Measurements from ENCODE around the gene SLC38A3. TPM values are rescaled to one million over a fixed set of nuclear protein-coding genes. Genes with fewer than 3 reads are reported as not detected.
"Not testable (repeated sequence)": the region's sequence is repeated elsewhere in the genome, so short reads cannot be mapped to it uniquely, and the experiment has no call there.

SLC38A3 gene
- total RNA-seq, 1 donor from 2014 or later, result 9.1 TPM

DNA sequence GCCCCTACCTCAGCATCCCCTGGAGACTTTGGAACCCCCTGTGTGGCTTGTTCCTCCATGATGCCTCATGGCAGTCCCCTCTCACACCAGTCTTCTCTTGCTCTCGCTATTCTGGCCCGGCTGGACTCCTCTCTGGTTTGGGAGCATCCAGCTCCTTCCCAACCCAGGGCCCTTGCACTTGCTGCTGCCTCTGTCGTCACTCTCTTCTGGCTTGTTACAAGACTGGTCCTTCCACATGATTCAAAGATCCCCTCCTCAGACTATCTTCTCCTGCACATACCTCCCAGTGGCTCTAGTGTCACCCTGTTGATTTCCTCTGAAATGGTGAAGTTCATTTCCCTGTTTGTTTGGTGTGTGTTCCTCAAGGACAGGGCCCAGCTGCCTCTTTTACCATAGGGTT lies 24.4 kb downstream of the SLC38A3 start:
- DNase-seq (ENCODE audit: low read depth), result no peak

DNA sequence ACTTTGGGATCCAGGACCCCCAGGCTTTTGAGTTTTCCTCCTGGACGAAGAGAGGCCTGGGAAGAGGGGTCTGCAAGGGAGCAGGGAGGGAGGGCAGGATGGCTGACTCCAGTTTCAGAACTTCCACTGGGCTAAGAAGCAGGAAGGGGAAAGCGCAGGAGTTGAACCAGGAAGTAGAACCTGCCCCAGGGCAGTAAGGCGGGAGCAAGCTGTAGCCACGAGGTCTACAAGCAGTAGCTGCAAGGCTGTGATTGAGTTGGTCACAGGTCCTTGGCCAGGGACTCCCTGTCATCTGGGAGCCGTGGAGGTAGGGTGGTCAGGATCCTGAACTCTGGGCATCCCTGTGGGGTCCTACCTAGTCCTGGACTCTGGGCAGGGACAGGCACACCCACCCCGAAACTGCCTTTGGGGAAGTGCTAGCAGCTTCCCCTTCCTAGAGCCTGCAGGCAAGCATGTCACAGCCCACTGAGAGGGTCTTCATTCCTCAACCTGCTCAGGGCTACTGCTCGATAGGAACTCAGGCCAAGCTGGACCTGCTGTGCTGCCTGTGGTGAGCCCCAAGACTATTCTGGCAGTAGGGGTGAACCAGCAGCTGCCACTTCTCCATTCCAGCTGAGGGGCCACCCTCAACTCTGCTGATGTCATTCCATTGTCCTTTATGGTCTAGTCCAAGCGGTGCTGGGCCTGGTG lies 25.2 kb downstream of the SLC38A3 start:
- DNase-seq (ENCODE audit: low read depth), result no peak

GRCh38 chr3:50230794-50231125 lies 25.7 kb downstream of the SLC38A3 start:
- DNase-seq (ENCODE audit: low read depth), result no peak

DNA sequence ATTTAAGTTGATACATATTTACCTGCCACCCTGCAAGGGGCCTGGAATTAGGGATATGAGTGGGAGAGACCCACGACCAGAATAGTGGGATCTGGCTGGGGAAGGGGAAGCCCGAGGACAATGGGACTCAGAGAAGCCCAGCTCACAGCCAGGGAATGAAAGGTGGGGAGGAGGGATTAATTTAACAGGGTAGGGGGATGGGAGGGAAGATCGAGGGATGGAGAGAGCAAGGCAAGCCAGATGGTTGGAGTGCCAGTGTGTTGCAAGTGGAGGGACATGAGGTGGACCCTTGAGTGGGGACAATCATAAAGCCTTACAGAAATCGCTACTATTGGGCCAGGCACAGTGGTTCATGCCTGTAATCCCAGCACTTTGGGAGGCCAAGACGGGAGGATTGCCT lies 26.5 kb downstream of the SLC38A3 start:
- no peak for DNase-seq (ENCODE audit: low read depth)

DNA sequence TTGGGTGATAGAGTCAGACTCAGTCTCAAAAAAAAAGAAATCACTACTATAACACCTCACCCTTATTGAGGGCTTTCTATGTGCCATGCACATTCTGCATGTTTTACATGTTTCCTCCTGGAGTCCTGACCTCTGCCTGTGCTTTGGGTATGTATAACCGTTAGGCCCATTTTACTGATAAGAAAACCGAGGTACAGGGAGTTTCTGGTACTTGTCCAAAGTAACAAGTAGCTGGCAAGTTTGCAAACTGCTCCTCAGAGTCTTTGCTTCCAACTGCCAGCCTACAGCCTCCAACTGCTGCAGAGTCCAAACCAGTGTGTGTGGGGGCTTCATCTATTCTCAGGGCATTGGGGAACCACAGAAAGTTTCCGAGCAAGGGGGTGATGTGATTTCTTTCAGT lies 27.2 kb downstream of the SLC38A3 start:
- DNase-seq (ENCODE audit: low read depth), result no peak

- no peak for DNase-seq (ENCODE audit: low read depth)
These were observed 28.1 kb downstream of the SLC38A3 start for GRCh38 chr3:50233176-50233575.

DNA sequence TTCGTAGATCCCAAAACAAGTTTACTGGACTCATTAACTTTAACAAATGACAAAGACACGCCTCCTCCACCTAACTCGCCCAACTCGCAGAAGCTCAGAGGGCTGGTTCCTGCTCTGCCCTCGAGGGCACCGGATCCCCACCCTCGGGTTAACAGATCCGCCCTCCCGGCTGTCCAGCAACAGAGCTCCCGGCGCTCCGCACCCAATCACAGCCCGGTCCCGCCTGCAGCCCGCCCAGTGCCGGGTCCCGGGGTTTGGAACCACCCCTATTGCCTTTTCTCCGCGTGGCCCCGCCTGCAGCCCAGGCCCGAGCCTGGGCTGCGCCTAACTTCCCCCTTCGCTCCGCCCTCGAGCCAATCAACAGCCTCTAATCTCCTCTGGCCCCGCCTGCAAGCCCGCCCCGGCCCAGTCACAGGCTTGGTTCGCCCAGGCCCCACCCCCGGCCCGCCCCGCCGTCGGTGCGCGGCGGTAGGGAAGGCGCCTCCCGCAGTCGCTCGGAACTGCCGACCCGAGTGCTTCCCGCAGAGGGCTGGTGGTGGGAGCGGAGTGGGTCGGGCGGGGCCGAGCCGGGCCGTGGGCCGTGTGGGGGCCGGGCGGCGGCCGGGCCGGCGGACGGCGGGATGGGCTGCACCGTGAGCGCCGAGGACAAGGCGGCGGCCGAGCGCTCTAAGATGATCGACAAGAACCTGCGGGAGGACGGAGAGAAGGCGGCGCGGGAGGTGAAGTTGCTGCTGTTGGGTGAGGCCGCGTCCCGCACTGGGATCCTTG lies 30.8 kb downstream of the SLC38A3 start, which contains the start of gene GNAI2:
GNAI2 (plus strand) TSS at position 489 of the 768 bp plus-strand sequence; CDS start at position 621, 132 bp downstream.
- DNase-seq (ENCODE audit: low read depth), result peak; percentile 99

GRCh38 chr3:50236484-50237132 lies 31.5 kb downstream of the SLC38A3 start:
- no peak for DNase-seq (ENCODE audit: low read depth)

- DNase-seq (ENCODE audit: low read depth), result peak; percentile 48
These were observed 32.1 kb downstream of the SLC38A3 start for GRCh38 chr3:50237133-50237651.

GRCh38 chr3:50237754-50238548 lies 32.9 kb downstream of the SLC38A3 start:
- DNase-seq (ENCODE audit: low read depth), result peak; percentile 78

DNA sequence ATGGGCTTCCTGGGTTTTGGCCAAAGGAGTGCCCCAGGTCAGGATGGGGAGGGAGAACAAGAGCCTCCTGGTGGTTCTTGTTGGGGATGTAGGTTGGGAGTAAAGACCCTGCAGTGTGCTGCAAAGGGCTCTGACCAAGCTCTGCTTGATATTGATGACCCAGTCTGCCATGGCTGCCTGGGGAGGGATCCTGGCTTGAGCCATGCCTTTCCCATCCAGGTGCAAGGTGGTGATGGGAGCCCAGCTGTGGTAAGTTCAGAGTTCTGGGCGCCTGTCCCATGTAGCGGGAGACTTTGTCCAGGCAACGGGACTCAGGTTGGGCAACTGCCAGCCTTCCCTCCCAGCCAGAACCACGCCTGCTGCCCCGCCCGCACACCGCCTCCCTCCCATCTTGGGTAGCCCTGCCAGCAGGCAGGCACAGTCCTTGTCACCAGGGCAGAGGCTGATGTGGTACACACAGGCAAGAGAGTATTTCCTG lies 33.5 kb downstream of the SLC38A3 start:
- DNase-seq (ENCODE audit: low read depth), result peak; percentile 70

- no peak for DNase-seq (ENCODE audit: low read depth)
These were observed 34.6 kb downstream of the SLC38A3 start for GRCh38 chr3:50239649-50240048.

- DNase-seq (ENCODE audit: low read depth), result no peak
These were observed 36.1 kb downstream of the SLC38A3 start for GRCh38 chr3:50241163-50241562.

- no peak for DNase-seq (ENCODE audit: low read depth)
These were observed 36.8 kb downstream of the SLC38A3 start for GRCh38 chr3:50241713-50242380.

GRCh38 chr3:50242381-50242770 lies 37.3 kb downstream of the SLC38A3 start:
- DNase-seq (ENCODE audit: low read depth), result no peak

- no peak for DNase-seq (ENCODE audit: low read depth)
These were observed 37.9 kb downstream of the SLC38A3 start for GRCh38 chr3:50242851-50243542.

- no peak for DNase-seq (ENCODE audit: low read depth)
These were observed 38.4 kb downstream of the SLC38A3 start for GRCh38 chr3:50243543-50243895.

- not testable (repeated sequence) for DNase-seq (ENCODE audit: low read depth)
These were observed 39.7 kb downstream of the SLC38A3 start for GRCh38 chr3:50244813-50245212.

DNA sequence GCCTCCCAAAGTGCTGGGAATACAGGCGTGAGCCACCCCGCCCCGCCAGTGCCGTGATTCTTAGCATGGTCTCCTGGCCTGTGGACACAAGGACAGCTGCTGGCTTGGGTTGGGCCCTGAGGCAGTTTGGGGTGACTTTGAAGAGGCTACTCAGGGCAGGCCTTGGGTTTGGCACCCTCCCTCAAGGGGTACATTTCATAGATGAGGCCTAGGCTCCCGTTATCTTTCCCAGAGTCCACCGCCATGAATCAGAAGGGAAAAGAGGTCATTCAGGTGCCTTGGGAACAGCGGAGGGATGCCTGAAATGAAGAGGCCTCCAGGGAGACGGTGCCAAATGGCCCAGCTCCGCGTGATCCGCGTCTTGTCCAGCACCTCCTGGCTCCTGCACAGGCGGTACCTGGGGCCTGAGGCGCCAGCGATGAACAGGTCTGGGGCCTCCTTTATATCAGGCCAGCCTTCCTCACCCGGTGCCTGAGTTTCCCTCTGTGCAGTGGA lies 40.2 kb downstream of the SLC38A3 start:
- DNase-seq (ENCODE audit: low read depth), result peak; percentile 46

All from myocyte (in vitro differentiated cells).